ENCODE measurements around the gene FGD4.

The FGD4 gene

GRCh38 chr12:32490801-32491200, 91.4 kb downstream of the FGD4 start:
- TF ChIP-seq CTCF (IDR thresholded peaks at IDR 0.05; ENCODE audit: extremely low read depth, missing control alignments) = no peak
- no peak for DNase-seq (ENCODE audit: low spot score)

- no peak for TF ChIP-seq CTCF (IDR thresholded peaks at IDR 0.05; ENCODE audit: extremely low read depth, missing control alignments)
- no peak for DNase-seq (ENCODE audit: low spot score)
Observed at GRCh38 chr12:32493282-32493681, 93.9 kb downstream of the FGD4 start.

GRCh38 chr12:32494656-32495055, 95.3 kb downstream of the FGD4 start:
- no peak for TF ChIP-seq CTCF (IDR thresholded peaks at IDR 0.05; ENCODE audit: extremely low read depth, missing control alignments)
- no peak for DNase-seq (ENCODE audit: low spot score)

- DNase-seq (ENCODE audit: low spot score) = no peak
- TF ChIP-seq CTCF (IDR thresholded peaks at IDR 0.05; ENCODE audit: extremely low read depth, missing control alignments) = no peak
Observed at GRCh38 chr12:32496946-32497345, 97.6 kb downstream of the FGD4 start.

DNA sequence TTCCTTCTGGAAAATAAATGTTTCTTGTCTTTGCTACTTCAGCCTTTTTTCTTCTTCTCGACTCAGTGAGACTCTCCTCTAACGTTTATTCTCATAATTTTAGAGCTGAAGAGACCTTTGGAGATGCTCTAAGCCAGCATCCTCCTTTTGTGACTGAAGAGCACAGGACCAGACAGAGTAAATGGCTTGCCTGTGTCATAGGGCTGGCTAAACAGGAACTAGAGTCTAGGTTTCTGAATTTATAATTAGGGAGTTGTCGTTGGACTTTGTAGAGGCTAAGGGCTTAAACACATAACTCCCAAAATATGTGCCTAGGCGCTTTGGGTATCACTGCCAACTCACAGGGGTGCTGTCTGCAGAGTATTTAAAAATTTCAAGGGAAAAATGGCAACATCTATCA, 98.5 kb downstream of the FGD4 start:
- DNase-seq (ENCODE audit: low spot score) = no peak

GRCh38 chr12:32499048-32499447, 99.7 kb downstream of the FGD4 start:
- TF ChIP-seq CTCF (IDR thresholded peaks at IDR 0.05; ENCODE audit: extremely low read depth, missing control alignments) = no peak
- DNase-seq (ENCODE audit: low spot score) = no peak

More for the DNA sequence above, 98.5 kb downstream of the FGD4 start:
- TF ChIP-seq CTCF (IDR thresholded peaks at IDR 0.05; ENCODE audit: extremely low read depth, missing control alignments) = no peak

DNA sequence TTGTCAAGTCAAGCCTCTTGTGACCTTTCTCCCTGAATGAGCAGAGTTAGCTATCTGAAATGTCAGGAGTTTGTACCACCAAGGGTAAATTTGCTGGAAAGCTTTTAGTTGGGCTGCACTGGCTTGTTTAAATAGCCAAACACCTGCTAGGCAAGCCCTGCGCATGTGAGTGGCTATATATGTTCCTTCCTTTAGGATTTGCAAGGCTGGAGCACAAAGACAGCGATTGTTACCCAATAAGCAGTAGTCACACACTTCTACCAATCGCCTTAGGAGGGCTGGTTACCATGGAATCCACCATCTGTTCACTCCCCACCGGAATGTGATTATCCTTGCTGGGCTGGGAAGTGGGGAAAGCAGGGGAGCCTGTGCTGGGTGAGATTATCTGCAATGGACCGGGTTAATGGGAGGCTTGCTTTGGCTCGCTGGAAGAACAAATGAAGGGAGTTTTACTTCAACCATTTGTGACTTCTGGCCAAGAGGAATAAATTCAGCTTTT, 102.5 kb downstream of the FGD4 start:
- no peak for DNase-seq (ENCODE audit: low spot score)
- no peak for TF ChIP-seq CTCF (IDR thresholded peaks at IDR 0.05; ENCODE audit: extremely low read depth, missing control alignments)

Data from GM20000 (cell line).